ENCODE results near the gene SYCE3.
A peak's percentile ranks its signal among the peaks of the same experiment; 100 is the strongest.
"Not testable (repeated sequence)": the region's sequence is repeated elsewhere in the genome, so short reads cannot be mapped to it uniquely, and the experiment has no call there.

SYCE3 gene

GRCh38 chr22:50545522-50546325 lies 17.0 kb downstream of the SYCE3 start, which contains the start of gene KLHDC7B:
KLHDC7B (plus strand) TSS chr22:50545899; CDS start chr22:50546244, 345 bp downstream.
- no peak within 1 kb of the TSS for H3K4me3 ChIP-seq (replicated peaks in 1 of 2; ENCODE audit: low read depth in 2 of 2, low read length in 2 of 2)
- peak in 1 of 2 donors; percentile 17 for DNase-seq (ENCODE audit: low read depth in 2 of 2)
- TF ChIP-seq CTCF (IDR thresholded peaks at IDR 0.05; ENCODE audit: low read depth, low read length) = peak; percentile 28

- DNase-seq (ENCODE audit: low read depth in 2 of 2) = no peak
- TF ChIP-seq CTCF (IDR thresholded peaks at IDR 0.05; ENCODE audit: low read depth, low read length) = no peak
- H3K4me3 ChIP-seq (replicated peaks in 1 of 2; ENCODE audit: low read depth in 2 of 2, low read length in 2 of 2) = no peak overlapping the region
Measured at GRCh38 chr22:50544746-50545253, 17.9 kb downstream of the SYCE3 start.

- peak; percentile 43 for TF ChIP-seq CTCF (IDR thresholded peaks at IDR 0.05; ENCODE audit: low read depth, low read length)
- peak overlapping the region in 1 of 2 donors; percentile 7 for H3K4me3 ChIP-seq (replicated peaks in 1 of 2; ENCODE audit: low read depth in 2 of 2, low read length in 2 of 2)
- DNase-seq (ENCODE audit: low read depth in 2 of 2) = peak; percentile 65 to 67
Measured at GRCh38 chr22:50544078-50544745, 18.5 kb downstream of the SYCE3 start.

- peak in 1 of 2 donors; percentile 72 for DNase-seq (ENCODE audit: low read depth in 2 of 2)
- TF ChIP-seq CTCF (IDR thresholded peaks at IDR 0.05; ENCODE audit: low read depth, low read length) = peak; percentile 19
- H3K4me3 ChIP-seq (replicated peaks in 1 of 2; ENCODE audit: low read depth in 2 of 2, low read length in 2 of 2) = no peak overlapping the region
Measured at GRCh38 chr22:50542416-50542927, 20.2 kb downstream of the SYCE3 start.

GRCh38 chr22:50541667-50542026 lies 21.1 kb downstream of the SYCE3 start:
- not testable (repeated sequence) for H3K4me3 ChIP-seq (replicated peaks in 1 of 2; ENCODE audit: low read depth in 2 of 2, low read length in 2 of 2)
- peak; percentile 86 to 93 for DNase-seq (ENCODE audit: low read depth in 2 of 2)

- DNase-seq (ENCODE audit: low read depth in 2 of 2) = no peak
- H3K4me3 ChIP-seq (replicated peaks in 1 of 2; ENCODE audit: low read depth in 2 of 2, low read length in 2 of 2) = no peak overlapping the region
- no peak for TF ChIP-seq CTCF (IDR thresholded peaks at IDR 0.05; ENCODE audit: low read depth, low read length)
Measured at GRCh38 chr22:50540381-50540780, 22.3 kb downstream of the SYCE3 start.

- no peak for DNase-seq (ENCODE audit: low read depth in 2 of 2)
- TF ChIP-seq CTCF (IDR thresholded peaks at IDR 0.05; ENCODE audit: low read depth, low read length) = no peak
- no peak overlapping the region for H3K4me3 ChIP-seq (replicated peaks in 1 of 2; ENCODE audit: low read depth in 2 of 2, low read length in 2 of 2)
Measured at GRCh38 chr22:50537765-50538164, 25.0 kb downstream of the SYCE3 start.

Data from cardiac fibroblast (primary cell).